Ishikawa (cell line): ENCODE data around the gene DEFB129.

Source experiments
- CEBPB ChIP-seq: IDR thresholded peaks from 2 replicates; pipeline ENCODE4 v1.6.1; 2012
- EGR1 ChIP-seq: IDR thresholded peaks from 2 replicates; pipeline ENCODE4 v1.6.1; 2012
- EP300 ChIP-seq: IDR thresholded peaks from 2 replicates; pipeline ENCODE4 v1.6.1; 2012; ENCODE audit warnings: borderline replicate concordance
- FOXM1 ChIP-seq: IDR thresholded peaks from 2 replicates; pipeline ENCODE4 v1.6.1; 2012; ENCODE audit warnings: low read depth, borderline replicate concordance
- MAX ChIP-seq: IDR thresholded peaks from 2 replicates; pipeline ENCODE4 v1.6.1; 2012
- NFIC ChIP-seq: IDR thresholded peaks from 2 replicates; pipeline ENCODE4 v1.6.1; 2012
- RAD21 ChIP-seq: IDR thresholded peaks from 2 replicates; pipeline ENCODE4 v1.6.1; 2012; ENCODE audit warnings: low read depth
- REST ChIP-seq: IDR thresholded peaks from 2 replicates; pipeline ENCODE4 v1.6.1; 2012; ENCODE audit warnings: low read depth, mild to moderate bottlenecking
- TAF1 ChIP-seq: IDR thresholded peaks from 2 replicates; pipeline ENCODE4 v1.6.1; 2012; ENCODE audit warnings: low read depth, mild to moderate bottlenecking
- TEAD4 ChIP-seq: IDR thresholded peaks from 2 replicates; pipeline ENCODE4 v1.6.1; 2012
- USF1 ChIP-seq: IDR thresholded peaks from 2 replicates; pipeline ENCODE4 v1.6.1; 2012
- YY1 ChIP-seq: IDR thresholded peaks from 2 replicates; pipeline ENCODE4 v1.6.1; 2012; ENCODE audit warnings: low read depth
- ZBTB7A ChIP-seq: IDR thresholded peaks from 2 replicates; pipeline ENCODE4 v1.6.1; 2012; ENCODE audit warnings: low read depth

GRCh38 chr20:227439-228105, 514 bp downstream of the DEFB129 start:
- TF ChIP-seq CEBPB (no peak), REST (no peak), TAF1 (no peak), EP300 (no peak), YY1 (no peak), MAX (no peak), NFIC (no peak), RAD21 (no peak), USF1 (no peak), TEAD4 (no peak), EGR1 (no peak), FOXM1 (no peak), ZBTB7A (no peak)
